Mammary epithelial cell (primary cell): Measurements from ENCODE around the gene TUT7.

ENCODE experiments used
- CTCF ChIP-seq, 2 donors: IDR thresholded peaks in 1 of 2; conservative IDR thresholded peaks in 1 of 2; 2 replicates each; pipeline ENCODE4 v1.5.1; 2011 to 2012; ENCODE audit warnings: inconsistent platforms in 2 of 2, low read length in 2 of 2, mild to moderate bottlenecking in 2 of 2, control low read depth in 1 of 2, low read depth in 1 of 2; ENCODE audit not compliant: insufficient read depth in 1 of 2; ENCODE audit errors: extremely low read depth in 1 of 2
- EZH2 ChIP-seq: IDR thresholded peaks from 2 replicates; pipeline ENCODE4 v1.6.1; 2012; ENCODE audit warnings: low read length, inconsistent platforms, borderline replicate concordance

DNA sequence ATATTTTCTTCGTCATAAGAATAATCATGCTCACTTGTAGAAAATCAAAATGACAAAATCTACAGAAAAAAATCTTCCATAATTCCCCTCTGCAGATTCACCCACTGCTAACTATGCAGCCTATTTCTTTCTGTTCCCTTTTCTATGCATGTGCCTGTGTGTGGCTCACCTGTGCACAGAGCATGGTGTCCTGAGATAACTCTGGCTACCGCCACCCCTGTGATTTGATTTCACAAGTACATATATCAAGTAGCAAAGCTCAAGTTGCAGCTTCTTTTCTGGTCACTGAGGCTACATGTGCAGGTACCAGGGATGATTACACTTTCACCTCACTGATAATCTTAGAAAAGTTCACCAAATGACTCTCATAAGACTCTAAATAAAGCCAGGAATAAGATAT lies 53.5 kb downstream of the TUT7 start:
- no peak for TF ChIP-seq EZH2
- TF ChIP-seq CTCF (conservative IDR thresholded peaks at IDR 0.05 in 1 of 2, IDR thresholded peaks at IDR 0.05 in 1 of 2; ENCODE audit: extremely low read depth in 1 of 2, insufficient read depth in 1 of 2, low read depth in 1 of 2, low read length in 2 of 2): no peak
